ENCODE data around the gene SIPA1L3.
A peak's percentile ranks its signal among the peaks of the same experiment; 100 is the strongest.

SIPA1L3 gene

GRCh38 chr19:37979547-37980082 is 72.6 kb downstream of the SIPA1L3 start (continued):
- TF ChIP-seq ZNF26 (tag by site-specific recombination; IDR thresholded peaks at IDR 0.05) (no peak), ZNF561 (tag by site-specific recombination; IDR thresholded peaks at IDR 0.05; ENCODE audit: borderline replicate concordance) (peak; percentile 71; the same call in 1 of the 2 replicates), ZNF362 (tag by site-specific recombination; IDR thresholded peaks at IDR 0.05) (peak; percentile 95), KLF8 (tag by site-specific recombination; IDR thresholded peaks at IDR 0.05) (0 out of 2 replicates have a peak, but pooled peaks have one; percentile 24), HIC1 (tag by site-specific recombination; IDR thresholded peaks at IDR 0.05) (no peak), ZSCAN16 (tag by site-specific recombination; IDR thresholded peaks at IDR 0.05) (peak; percentile 46; the same call in 1 of the 2 replicates), ZNF248 (tag by site-specific recombination; IDR thresholded peaks at IDR 0.05) (no peak), ZBTB20 (tag by site-specific recombination; IDR thresholded peaks at IDR 0.05) (0 out of 2 replicates have a peak, but pooled peaks have one; percentile 21), KLF10 (tag by site-specific recombination; IDR thresholded peaks at IDR 0.05) (no peak), MEIS1 (CRISPR knock-in tag; IDR thresholded peaks at IDR 0.05; ENCODE audit: borderline replicate concordance) (no peak), ZNF223 (tag by site-specific recombination; IDR thresholded peaks at IDR 0.05) (no peak), GLI2 (tag by site-specific recombination; IDR thresholded peaks at IDR 0.05; ENCODE audit: borderline replicate concordance, low read depth) (no peak), ZNF76 (tag by site-specific recombination; IDR thresholded peaks at IDR 0.05; ENCODE audit: borderline replicate concordance, low read depth) (no peak), ZNF148 (tag by site-specific recombination; IDR thresholded peaks at IDR 0.05; ENCODE audit: borderline replicate concordance) (no peak), ZBTB8A (tag by site-specific recombination; IDR thresholded peaks at IDR 0.05) (peak; percentile 43; the same call in 1 of the 2 replicates), ZNF121 (tag by site-specific recombination; IDR thresholded peaks at IDR 0.05) (peak; percentile 87), ZNF341 (tag by site-specific recombination; IDR thresholded peaks at IDR 0.05; ENCODE audit: low read depth) (peak; percentile 61; the same call in 1 of the 2 replicates), ZFP37 (tag by site-specific recombination; IDR thresholded peaks at IDR 0.05) (peak; percentile 67; the same call in 1 of the 2 replicates), ZNF10 (tag by site-specific recombination; IDR thresholded peaks at IDR 0.05) (no peak), ZNF175 (tag by site-specific recombination; IDR thresholded peaks at IDR 0.05) (no peak)
- TF ChIP-seq, protein P1, sequence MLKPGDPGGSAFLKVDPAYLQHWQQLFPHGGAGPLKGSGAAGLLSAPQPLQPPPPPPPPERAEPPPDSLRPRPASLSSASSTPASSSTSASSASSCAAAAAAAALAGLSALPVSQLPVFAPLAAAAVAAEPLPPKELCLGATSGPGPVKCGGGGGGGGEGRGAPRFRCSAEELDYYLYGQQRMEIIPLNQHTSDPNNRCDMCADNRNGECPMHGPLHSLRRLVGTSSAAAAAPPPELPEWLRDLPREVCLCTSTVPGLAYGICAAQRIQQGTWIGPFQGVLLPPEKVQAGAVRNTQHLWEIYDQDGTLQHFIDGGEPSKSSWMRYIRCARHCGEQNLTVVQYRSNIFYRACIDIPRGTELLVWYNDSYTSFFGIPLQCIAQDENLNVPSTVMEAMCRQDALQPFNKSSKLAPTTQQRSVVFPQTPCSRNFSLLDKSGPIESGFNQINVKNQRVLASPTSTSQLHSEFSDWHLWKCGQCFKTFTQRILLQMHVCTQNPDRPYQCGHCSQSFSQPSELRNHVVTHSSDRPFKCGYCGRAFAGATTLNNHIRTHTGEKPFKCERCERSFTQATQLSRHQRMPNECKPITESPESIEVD (tag by site-specific recombination; IDR thresholded peaks at IDR 0.05): no peak
- TF ChIP-seq, protein P2, sequence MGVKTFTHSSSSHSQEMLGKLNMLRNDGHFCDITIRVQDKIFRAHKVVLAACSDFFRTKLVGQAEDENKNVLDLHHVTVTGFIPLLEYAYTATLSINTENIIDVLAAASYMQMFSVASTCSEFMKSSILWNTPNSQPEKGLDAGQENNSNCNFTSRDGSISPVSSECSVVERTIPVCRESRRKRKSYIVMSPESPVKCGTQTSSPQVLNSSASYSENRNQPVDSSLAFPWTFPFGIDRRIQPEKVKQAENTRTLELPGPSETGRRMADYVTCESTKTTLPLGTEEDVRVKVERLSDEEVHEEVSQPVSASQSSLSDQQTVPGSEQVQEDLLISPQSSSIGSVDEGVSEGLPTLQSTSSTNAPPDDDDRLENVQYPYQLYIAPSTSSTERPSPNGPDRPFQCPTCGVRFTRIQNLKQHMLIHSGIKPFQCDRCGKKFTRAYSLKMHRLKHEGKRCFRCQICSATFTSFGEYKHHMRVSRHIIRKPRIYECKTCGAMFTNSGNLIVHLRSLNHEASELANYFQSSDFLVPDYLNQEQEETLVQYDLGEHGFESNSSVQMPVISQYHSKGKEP (tag by site-specific recombination; IDR thresholded peaks at IDR 0.05): peak; percentile 32; the same call in 1 of the 2 replicates
- TF ChIP-seq, protein P3, sequence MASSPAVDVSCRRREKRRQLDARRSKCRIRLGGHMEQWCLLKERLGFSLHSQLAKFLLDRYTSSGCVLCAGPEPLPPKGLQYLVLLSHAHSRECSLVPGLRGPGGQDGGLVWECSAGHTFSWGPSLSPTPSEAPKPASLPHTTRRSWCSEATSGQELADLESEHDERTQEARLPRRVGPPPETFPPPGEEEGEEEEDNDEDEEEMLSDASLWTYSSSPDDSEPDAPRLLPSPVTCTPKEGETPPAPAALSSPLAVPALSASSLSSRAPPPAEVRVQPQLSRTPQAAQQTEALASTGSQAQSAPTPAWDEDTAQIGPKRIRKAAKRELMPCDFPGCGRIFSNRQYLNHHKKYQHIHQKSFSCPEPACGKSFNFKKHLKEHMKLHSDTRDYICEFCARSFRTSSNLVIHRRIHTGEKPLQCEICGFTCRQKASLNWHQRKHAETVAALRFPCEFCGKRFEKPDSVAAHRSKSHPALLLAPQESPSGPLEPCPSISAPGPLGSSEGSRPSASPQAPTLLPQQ (tag by site-specific recombination; IDR thresholded peaks at IDR 0.05): peak; percentile 71
- TF ChIP-seq, protein P4, sequence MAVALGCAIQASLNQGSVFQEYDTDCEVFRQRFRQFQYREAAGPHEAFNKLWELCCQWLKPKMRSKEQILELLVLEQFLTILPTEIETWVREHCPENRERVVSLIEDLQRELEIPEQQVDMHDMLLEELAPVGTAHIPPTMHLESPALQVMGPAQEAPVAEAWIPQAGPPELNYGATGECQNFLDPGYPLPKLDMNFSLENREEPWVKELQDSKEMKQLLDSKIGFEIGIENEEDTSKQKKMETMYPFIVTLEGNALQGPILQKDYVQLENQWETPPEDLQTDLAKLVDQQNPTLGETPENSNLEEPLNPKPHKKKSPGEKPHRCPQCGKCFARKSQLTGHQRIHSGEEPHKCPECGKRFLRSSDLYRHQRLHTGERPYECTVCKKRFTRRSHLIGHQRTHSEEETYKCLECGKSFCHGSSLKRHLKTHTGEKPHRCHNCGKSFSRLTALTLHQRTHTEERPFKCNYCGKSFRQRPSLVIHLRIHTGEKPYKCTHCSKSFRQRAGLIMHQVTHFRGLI (tag by site-specific recombination; IDR thresholded peaks at IDR 0.05): peak; percentile 87
